Measurements from ENCODE around the gene S100PBP.

The S100PBP gene

GRCh38 chr1:32817159-32817814, at the start of gene S100PBP, which contains the start of gene YARS1:
TSS of gene S100PBP (plus strand) at chr1:32817653. CDS start at chr1:32826100, 8,447 bp downstream.
TSS of gene YARS1 (minus strand) at chr1:32817358. CDS start at chr1:32817244, 114 bp downstream.
- DNase-seq (ENCODE audit: low spot score) = peak; percentile 98

DNA sequence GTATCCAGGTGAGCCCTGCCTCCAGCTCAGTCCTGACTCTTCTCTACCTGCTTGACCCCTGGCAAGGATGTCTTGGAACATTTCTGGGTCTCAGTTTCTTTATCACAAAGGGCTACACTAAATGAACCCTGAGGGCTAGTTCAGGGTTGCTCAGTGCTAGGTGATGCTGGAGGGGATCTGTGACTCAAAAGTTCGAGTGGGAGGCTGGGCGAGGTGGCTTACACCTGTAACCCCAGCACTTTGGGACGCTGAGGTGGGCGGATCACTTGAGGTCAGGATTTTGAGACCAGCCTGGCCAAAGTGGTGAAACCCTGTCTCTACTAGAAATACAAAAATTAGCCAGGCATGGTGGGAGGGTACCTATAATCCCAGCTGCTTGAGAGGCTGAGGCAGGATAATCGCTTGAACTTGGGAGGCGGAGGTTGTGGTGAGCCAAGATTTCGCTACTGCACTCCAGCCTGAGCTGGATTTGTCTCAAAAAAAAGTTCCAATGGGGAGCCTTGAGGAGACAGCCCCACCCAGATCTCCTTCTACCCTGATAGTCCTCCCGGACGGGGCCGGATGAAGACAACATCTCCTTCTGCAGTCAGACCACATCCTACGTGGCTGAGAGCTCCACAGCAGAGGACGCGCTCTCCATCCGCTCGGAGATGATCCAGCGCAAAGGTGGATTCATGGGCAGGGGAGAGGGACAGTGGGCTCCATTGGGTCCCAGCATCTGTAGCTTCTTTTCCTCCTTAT, 49.2 kb upstream of the S100PBP start:
- no peak for DNase-seq (ENCODE audit: low spot score)

DNA sequence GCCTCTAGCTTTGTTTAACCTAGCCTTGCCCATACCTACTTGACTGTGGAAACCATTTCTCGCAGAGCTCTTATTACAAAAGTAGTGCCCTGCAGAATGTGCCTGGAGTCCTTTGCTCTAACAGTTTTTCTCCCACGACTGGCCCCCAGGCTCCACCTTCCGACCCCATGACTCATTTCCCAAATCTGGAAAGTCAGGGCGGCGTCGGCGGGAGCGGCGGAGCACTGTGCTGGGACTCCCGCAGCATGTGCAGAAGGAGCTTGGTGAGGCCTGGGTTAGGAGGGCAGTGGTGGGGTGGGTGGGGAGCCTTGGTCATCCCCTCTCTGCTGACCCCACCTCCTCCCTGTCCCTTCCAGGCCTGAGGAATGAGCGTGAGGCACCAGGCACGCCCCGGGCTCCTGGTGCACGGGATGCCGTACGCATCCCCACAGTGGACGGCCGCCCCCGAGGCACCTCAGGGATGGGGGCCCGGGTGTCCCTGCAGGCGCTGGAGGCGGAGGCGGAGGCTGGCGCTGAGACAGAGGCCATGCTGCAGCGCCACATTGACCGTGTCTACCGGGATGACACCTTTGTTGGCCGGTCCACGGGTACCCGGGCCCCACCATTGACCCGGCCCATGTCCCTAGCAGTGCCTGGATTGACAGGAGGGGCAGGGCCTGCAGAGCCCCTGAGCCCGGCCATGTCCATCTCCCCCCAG, 47.8 kb upstream of the S100PBP start:
- DNase-seq (ENCODE audit: low spot score) = no peak

DNA sequence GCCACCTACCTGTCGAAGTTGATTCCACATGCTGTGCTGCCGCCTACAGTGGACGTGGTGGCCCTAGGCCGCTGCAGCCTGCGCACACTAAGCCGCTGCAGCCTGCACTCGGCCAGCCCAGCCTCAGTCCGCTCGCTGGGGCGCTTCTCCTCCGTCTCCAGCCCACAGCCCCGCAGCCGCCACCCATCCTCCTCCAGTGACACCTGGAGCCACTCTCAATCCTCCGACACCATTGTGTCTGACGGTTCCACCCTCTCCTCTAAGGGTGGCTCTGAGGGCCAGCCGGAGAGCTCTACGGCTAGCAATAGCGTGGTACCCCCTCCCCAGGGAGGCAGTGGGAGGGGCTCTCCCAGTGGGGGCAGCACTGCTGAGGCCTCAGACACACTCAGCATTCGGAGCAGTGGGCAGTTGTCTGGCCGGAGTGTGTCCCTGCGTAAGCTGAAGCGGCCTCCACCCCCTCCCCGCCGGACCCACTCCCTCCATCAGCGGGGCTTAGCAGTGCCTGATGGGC, 47.2 kb upstream of the S100PBP start:
- DNase-seq (ENCODE audit: low spot score) = no peak

- no peak for DNase-seq (ENCODE audit: low spot score)
Observed at GRCh38 chr1:32770741-32771548, 46.5 kb upstream of the S100PBP start.

DNA sequence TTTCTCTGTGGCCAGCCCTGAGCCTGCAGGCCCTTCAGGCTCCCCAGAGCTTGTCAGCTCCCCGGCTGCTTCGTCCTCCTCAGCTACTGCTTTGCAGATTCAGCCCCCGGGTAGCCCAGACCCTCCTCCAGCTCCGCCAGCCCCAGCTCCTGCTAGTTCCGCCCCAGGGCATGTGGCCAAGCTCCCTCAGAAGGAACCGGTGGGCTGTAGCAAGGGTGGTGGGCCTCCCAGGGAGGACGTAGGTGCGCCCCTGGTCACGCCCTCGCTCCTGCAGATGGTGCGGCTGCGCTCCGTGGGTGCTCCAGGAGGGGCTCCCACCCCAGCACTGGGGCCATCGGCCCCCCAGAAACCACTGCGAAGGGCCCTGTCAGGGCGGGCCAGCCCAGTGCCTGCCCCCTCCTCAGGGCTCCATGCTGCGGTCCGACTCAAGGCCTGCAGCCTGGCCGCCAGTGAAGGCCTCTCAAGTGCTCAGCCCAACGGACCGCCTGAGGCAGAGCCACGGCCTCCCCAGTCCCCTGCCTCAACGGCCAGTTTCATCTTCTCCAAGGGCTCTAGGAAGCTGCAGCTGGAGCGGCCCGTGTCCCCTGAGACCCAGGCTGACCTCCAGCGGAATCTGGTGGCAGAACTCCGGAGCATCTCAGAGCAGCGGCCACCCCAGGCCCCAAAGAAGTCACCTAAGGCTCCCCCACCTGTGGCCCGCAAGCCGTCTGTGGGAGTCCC, 45.7 kb upstream of the S100PBP start:
- no peak for DNase-seq (ENCODE audit: low spot score)

- no peak for DNase-seq (ENCODE audit: low spot score)
Observed at GRCh38 chr1:32772281-32773017, 45.0 kb upstream of the S100PBP start.

DNA sequence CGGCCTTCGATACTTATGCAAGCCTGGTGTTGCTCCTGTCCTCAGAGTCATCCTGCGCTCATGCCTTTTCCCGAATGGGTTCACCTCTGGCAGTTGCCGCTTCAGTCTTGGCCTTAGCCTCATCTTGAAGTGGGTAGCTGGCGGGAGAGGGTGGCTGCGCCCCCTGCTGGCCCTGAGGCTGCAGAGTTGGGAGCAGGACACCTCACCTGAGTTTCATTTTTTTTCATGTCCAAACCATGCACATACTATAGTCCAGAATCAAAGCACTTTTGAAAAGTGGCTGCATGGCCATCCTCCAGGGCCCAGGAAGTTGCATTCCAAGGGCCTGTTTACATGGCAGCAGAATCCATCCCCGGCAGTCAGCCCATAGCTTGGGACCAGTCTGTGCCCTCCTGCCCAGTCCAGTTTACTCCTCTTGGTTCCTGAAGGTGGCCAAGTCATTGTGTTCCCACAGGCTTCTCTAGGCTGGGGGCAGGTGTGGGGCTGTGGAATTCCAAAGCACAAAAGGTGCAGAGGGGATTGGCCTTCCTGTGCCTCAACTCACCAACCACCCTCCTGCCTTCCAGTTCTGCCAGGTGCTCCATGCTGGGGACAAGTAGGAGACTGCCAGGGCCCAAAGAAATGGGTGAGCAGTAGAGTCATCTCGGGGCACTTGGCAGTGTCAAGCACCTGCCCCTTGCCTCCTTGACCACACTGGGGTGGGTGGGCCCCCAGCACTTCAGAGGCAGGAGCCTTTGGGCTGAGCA, 44.3 kb upstream of the S100PBP start:
- DNase-seq (ENCODE audit: low spot score) = peak; percentile 88

- no peak for DNase-seq (ENCODE audit: low spot score)
Observed at GRCh38 chr1:32773764-32774463, 43.5 kb upstream of the S100PBP start.

DNA sequence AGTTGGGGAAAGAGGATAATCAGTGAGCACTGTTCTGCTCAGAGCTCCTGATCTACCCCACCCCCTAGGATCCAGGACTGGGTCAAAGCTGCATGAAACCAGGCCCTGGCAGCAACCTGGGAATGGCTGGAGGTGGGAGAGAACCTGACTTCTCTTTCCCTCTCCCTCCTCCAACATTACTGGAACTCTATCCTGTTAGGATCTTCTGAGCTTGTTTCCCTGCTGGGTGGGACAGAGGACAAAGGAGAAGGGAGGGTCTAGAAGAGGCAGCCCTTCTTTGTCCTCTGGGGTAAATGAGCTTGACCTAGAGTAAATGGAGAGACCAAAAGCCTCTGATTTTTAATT, 43.0 kb upstream of the S100PBP start:
- DNase-seq (ENCODE audit: low spot score) = no peak

- DNase-seq (ENCODE audit: low spot score) = no peak
Observed at GRCh38 chr1:32774950-32775634, 42.4 kb upstream of the S100PBP start.

DNA sequence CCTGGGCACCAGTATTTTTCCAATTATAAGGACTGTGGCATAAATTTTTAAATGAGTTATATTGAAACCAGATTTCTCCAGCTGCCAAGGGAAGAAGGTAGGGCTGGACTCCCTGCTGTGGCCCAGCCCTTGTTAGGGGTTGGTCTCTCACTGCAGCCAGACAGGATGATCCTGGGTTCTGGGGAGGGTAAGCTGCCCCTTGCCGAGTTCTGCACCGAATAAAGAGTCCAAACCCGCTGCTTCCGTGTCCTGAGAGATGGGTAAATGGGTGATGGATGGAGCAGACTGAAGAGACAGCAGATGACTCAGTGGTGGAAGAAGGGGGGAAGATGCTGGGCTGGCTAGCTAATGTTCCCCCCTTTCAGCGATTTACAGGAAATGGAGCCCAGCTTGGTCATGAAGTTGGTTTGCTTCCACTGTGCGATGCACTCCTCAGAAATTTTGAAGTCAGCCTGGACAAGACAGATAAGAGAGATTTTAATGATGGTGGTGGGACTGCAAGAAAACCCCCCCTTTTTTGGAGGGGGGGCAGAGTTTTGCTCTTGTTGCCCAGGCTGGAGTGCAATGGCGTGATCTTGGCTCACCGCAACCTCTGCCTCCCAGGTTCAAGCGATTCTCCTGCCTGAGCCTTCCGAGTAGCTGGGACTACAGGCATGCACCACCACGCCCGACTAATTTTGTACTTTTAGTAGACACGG, 41.7 kb upstream of the S100PBP start:
- DNase-seq (ENCODE audit: low spot score) = no peak

- DNase-seq (ENCODE audit: low spot score) = no peak
Observed at GRCh38 chr1:32779242-32779641, 38.2 kb upstream of the S100PBP start.

DNA sequence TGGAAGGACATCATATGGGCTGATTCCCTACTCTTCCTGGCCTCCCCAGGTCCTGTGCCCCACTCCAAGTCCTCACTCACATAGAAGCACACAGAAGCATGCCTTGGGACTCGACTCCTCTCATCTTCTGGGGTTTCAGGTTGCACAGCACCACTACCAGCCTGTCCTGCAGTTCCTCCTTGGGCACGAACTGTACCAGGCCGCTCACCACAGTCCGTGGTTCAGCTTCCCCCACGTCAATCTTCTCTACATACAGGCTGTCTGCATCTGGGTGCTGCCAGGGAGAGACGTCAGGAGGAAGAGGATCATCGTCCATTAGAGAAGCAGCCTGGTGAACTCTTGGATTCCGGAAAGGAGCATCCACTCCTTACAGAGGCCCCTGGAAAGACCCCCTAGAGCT, 37.4 kb upstream of the S100PBP start:
- DNase-seq (ENCODE audit: low spot score) = no peak

DNA sequence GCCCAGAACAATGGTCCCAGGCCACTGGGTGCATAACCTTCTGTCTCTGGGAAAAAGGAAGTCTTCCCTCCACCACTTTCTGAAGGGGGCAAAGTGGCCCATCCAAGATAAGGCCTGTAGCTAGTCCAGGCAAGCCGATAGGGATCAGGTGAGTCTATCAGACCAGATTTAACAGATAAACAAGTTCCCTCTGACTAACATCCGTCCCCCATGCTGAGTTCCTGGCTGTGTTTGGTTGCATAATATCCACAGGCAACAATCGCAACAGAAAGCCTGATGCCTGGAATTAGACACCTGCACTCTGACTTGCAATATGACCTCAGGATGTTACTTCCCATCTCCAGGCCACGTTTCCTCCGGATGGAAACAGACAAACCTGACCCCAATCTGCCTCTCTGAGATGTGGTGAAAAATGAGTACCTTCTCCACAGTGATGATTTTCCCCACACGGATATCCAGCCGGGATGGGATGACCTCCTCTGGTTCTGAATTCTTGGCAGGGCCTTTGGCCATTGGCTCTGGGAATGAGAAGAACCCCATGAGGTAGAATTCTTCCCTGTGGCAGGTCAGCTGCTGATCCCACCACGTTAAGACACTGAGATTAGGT, 36.7 kb upstream of the S100PBP start:
- no peak for DNase-seq (ENCODE audit: low spot score)

GRCh38 chr1:32782086-32782485, 35.4 kb upstream of the S100PBP start:
- DNase-seq (ENCODE audit: low spot score) = no peak

DNA sequence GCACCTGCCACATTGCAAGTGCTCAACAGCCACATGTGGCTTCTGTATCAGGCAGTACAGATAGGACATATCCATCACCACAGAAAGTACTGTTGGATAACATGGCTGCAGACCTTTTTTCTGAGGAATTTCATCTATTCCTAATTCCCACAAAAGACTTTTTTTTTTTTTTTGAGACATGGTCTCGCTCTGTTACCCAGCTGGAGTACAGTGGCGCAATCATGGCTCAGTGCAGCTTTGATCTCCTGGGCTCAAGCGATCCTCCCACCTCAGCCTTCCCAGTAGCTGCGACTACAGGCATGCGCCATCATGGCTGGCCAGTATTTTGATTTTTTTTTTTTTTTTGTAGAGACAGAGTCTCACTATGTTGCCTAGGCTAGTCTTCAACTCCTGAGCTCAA, 33.6 kb upstream of the S100PBP start:
- no peak for DNase-seq (ENCODE audit: low spot score)

GRCh38 chr1:32784817-32785216, 32.6 kb upstream of the S100PBP start:
- DNase-seq (ENCODE audit: low spot score) = no peak

All from AG08396 (cell line).